NCI-H1417 treated with DMSO at 0.1 percent for 48 hours (cell line): ENCODE measurements around the gene GYPC.
"Not testable (repeated sequence)": the region's sequence is repeated elsewhere in the genome, so short reads cannot be mapped to it uniquely, and the experiment has no call there.

ENCODE experiments used
- DNase-seq: peaks from one replicate; lab custom pipeline; 2025; lab: John Stamatoyannopoulos, UW

GYPC gene

GRCh38 chr2:126699716-126700581 is 44.0 kb downstream of the GYPC start:
- no peak for DNase-seq

DNA sequence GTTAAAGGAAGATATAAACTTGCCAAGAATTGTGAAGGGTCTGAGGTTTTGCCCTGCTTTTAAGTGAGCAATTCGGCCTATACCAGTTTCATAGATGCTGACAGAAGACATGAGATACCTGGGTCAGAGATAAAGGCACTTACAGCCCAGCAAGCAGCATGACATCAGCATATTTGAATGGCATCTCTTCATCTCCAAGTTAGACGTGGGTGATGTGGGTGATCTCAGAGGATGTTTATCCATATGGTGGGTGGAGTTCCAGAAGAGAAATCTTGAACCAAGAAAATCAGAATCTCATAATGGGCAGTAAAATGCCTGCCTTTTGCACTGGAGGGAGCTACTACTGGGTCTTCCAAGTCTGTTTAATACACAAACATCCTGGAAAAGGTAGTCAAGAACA is 44.7 kb downstream of the GYPC start:
- no peak for DNase-seq

DNA sequence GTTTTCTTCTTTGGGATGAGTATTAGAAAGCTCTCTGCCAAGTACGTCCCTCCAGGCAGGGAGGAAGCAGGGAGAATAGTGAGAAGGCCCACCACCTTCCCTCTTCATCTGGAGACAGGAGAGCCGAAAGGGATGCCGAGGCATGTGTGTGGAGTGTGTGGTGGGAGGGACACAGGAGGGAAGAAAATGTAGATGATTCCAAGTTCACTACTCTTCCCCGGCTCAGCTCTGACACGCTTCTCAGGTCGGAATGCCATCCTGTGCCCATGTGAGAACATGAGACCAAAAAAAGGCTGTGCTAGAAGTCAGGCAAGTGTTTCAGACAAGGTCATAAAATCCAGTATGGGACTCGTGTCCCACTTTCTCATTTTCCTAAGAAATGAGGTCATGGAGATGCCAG is 47.4 kb downstream of the GYPC start:
- no peak for DNase-seq

GRCh38 chr2:126704434-126705160 is 48.6 kb downstream of the GYPC start:
- DNase-seq = no peak

- DNase-seq = no peak
Measured at GRCh38 chr2:126707191-126707590, 51.2 kb downstream of the GYPC start.

- DNase-seq = no peak
Measured at GRCh38 chr2:126707941-126708340, 52.0 kb downstream of the GYPC start.

- no peak for DNase-seq
Measured at GRCh38 chr2:126714191-126714965, 58.4 kb downstream of the GYPC start.

DNA sequence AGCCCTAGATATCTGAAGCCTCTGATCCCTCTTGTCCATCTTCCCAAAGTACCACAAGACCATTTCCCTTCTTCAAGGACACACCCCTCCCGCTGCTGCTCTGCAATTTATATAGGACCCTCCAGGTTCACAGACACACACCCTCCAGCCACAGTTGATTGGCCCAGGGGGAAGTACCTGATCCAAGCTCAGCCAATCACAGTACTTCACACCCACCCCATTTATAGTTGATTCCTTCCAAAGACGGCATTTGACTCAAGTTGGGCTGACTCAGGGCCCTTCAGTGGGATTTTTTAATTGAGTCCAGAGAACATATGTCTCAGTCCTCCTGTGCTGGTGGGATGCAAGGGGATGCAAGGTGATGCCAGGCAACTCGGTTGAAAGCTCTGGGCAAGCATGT is 59.2 kb downstream of the GYPC start:
- DNase-seq = no peak

- DNase-seq = no peak
Measured at GRCh38 chr2:126715576-126716406, 59.8 kb downstream of the GYPC start.

DNA sequence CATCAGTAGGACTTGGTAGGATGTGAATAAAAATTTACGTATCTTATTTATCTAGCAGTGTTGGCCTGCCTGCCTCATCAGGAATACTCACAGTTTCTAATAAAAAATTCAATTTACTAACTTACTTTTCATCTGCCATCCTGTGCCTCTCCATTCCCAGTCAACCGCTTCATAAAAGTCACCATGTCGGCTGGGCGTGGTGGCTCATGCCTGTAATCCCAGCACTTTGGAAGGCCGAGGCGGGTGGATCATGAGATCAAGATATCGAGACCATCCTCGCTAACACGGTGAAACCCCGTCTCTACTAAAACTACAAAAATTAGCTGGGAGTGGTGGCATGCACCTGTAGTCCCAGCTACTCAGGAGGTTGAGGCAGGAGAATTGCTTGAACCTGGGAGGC is 61.3 kb downstream of the GYPC start:
- not testable (repeated sequence) for DNase-seq

DNA sequence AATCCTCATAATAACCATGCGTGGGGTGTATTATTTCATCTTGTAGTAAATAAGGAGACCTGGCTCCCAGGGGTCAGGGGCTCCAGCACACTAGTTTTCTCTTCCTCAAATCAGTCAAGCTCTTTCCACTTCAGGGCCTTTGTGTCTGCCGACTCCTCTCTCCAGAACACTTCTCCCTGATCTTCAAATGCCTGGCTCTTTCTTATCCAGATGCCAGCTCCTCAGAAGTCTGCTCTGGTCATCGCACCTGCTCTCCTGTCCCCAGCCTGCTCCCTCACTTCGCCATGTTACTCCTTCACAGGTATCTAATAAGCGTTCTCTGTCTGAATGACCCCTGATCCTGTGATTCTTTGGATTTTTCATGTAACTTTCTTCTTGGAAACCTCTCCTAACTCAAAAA is 62.0 kb downstream of the GYPC start:
- DNase-seq = no peak

DNA sequence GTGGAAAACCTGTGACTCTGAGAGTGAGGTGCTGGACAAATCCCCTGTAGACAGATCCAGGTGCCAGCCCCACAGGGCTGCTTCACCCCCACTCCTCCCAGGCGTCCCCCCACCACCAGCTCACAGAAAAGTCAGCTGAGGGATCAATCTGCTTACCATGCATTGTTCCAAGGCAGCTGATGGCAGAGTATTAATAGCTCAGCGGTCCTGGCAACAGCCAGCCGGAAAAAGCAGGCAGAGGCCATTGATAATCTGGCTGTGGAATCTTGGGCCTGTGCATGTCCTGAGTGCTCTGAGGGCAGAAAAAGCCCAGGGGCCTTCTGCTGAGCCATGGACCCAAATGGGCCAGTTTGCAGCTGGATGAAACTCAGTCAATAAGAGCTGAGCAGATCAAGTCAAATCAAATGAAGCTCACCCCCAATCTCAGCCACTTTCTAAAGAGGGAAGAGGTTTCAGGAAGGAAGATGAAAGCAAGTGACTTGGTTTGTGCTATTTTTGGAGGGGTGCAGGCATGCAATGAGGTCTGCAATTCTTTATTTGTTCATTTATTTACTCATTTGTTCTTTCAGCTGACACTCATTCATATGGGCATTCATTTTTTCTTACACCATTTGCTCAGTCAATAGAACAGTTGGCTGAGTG is 63.4 kb downstream of the GYPC start:
- DNase-seq = no peak

DNA sequence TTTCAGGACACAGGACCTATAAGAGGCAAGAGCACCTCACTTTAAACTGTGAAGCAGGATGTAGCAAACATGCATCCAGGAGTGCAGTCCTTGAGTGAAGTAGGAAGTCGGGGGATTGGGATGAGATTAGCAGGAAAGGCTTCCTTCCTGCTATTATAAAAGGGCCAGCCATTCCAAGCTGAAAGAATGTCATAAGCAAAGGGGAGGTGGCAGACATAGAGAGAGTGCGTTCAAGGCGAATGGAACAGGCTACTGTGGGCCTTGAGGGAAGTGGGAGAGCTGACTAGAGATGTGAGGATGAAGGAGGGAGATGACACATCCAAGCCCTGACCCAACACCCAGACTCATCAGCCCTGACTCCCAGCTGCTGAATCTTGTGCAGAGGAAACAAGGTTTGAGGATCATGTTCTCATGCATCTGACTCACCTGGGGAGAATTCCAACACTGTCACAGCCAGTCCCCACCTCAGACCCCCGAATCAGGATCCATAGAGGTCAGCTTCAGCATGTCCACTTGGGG is 63.9 kb downstream of the GYPC start:
- no peak for DNase-seq

DNA sequence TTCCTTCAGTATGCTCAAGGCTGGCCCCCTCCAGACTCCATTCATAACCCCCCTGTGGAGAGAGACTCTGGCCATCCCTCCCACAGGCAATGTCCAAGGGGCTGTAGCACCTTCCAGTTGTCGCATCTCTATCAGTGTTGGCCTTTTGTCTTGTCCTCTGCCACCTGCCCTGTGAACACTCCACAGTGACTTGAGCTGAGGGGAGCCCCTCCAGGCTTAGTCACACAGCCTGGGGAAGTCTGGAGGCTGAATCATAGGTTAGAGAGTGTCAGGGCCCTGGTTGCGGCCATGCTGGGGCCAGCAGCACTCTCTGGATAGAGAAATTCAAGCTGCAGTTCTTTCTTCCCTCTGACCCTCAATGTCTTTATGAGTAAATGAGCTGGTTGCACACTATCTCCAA is 64.7 kb downstream of the GYPC start:
- no peak for DNase-seq

GRCh38 chr2:126722081-126722480 is 66.1 kb downstream of the GYPC start:
- DNase-seq = no peak

DNA sequence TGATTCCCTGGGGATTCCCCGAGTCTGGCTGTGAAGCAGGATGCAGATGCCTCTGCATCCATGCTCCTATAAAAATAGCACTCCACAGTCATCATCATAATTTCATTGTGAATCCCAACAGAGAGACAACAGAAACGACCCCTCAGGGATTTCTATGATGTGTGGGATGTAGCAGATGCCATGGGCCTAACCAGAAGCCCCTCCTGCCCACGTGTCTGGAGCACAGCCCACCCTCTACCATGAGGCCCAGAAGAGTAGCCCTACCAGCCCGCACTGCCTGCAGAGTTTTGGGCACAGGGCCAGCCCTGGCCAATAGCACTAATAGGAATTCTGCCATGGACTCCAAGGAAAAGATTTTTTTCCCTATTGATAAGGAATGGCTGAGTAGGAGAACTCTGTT is 66.6 kb downstream of the GYPC start:
- no peak for DNase-seq

DNA sequence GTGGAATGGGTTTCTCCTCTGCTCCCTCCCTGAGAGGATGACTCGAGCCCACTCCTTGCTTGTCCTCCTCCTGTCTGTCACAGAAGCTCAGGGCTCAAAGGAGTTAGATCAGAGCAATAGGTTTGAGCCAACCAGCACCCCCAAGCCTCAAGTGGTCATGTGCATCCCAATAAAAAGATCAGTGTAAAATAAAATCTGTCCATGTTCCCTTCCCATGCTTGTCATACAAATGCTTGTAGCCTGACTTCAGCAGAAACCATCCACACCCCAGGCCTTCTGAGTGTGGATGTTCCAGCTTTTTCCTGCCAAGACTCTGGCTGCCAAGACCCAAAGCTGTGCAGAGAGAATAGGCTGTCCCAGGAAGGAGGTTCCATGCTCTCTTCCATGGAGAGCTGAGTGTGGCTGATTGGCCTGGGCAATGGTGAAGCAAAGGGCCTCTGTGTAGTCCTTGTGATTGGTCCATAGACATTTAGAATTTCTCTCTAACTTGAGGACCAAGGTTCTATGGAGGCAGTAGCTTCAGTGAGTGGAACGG is 67.4 kb downstream of the GYPC start:
- no peak for DNase-seq

DNA sequence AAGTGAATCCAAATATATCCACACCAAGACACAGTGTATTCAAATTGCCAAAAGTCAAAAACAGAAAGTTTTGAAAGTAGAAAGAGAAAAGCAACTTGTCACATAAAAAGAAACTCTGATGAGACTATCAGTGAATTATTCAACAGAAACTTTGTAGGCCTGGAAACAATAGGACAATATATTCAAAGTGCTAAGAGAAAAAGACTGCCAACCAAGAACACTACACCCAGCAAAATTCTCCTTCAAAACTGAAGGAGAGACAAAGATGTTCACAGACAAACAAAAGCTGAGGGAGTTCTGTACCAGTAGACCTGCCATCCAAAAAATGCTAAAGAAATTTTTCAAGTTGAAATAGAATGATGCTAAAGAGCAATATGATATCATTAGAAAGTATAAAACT is 69.6 kb downstream of the GYPC start:
- DNase-seq = no peak

DNA sequence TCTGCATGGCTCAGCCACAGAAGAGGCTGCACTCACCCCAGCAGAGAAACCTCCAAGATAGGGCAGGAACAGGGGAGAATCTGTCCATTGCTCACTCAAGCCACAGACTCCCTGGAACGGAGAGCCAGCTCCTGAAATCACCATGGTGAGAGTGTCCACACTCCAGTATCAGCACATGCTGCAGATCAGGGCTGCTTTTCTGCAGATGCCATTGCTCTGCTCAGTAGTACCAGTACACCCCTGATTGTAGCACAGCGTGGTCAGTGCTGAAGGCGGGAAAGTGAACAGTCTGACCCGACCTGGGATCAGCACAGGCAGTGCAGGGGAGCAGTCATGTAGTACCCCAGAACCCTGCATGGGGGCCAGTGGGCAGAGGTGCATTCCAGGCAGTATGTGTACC is 73.9 kb downstream of the GYPC start:
- no peak for DNase-seq

GRCh38 chr2:126730655-126731054 is 74.7 kb downstream of the GYPC start:
- no peak for DNase-seq

- no peak for DNase-seq
Measured at GRCh38 chr2:126731353-126731752, 75.4 kb downstream of the GYPC start.
